DMS153 treated with DMSO at 0.1 percent for 48 hours (cell line): Measurements from ENCODE around the gene LRRFIP2.
"Not testable (repeated sequence)": the region's sequence is repeated elsewhere in the genome, so short reads cannot be mapped to it uniquely, and the experiment has no call there.

ENCODE experiments used
- DNase-seq: peaks from one replicate; lab custom pipeline; 2025; ENCODE audit not compliant: unreplicated experiment; lab: John Stamatoyannopoulos, UW

The LRRFIP2 gene

DNA sequence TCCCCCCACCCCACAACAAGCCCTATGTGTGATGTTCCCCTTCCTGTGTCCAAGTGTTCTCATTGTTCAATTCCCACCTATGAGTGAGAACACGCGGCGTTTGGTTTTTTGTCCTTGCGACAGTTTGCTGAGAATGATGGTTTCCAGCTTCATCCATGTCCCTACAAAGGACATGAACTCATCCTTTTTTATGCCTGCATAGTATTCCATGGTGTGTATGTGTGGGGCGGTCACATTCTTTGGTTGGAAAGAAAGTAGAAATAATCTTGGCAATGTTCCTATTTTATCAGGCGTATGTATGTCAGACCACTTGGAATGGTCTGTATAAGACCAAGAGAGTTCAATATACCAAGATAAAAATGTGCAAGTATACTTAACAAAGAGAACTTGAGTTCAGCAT lies 52.3 kb downstream of the LRRFIP2 start:
- not testable (repeated sequence) for DNase-seq

DNA sequence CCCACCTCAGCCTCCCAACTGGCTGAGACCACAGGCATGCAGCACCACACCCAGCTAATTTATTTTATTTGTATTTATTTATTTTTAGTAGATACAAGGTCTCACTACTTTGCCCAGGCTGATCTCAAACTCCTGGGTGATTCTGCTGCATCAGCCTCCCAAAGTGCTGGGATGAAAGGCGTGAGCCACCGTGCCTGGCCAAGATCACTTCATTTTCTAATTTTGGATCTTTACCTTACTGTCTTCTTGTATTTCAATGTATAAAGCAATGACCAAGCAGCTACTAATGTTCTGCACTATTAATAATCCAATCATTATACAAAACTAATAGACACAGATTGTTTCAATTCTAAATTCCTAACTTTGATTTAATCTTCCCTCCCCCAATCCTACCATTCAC lies 56.2 kb downstream of the LRRFIP2 start:
- DNase-seq, result no peak

DNA sequence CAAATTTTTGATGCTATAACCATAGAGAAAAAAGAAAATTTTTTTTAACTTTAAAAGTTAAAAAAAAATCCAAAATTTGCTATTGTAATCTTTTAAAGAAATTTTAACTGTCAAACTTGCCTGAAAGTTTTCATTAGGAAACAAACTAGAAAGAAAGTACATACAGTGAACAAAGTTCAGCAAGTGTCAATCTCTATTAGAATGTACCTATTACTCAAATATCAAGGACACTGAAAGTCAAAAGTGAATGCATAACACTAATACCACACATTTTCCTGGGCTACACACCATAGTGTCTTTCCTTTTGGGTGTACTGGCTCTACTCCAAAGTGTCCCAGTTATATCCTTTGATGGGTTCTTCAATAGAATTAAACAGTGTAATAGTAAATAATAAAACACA lies 56.8 kb downstream of the LRRFIP2 start:
- no peak for DNase-seq

DNA sequence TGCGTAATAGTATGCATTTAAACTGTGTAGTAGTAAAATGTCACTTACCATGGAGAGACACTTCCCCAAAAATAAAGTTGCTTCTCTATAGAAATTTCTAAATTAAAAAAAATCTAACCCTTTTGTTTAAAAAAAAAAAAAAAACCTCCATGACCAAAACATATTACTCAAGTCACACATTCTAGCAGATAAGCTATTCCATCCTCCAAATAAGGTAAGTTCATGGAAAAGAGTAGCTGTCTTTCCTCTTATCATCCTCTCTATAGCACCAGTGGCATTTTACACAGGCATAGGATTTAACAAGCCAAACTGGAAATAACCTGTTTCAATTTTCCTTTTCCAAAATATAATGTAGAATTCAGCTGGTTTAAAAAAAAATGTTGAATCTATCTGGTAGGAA lies 57.4 kb downstream of the LRRFIP2 start:
- no peak for DNase-seq

DNA sequence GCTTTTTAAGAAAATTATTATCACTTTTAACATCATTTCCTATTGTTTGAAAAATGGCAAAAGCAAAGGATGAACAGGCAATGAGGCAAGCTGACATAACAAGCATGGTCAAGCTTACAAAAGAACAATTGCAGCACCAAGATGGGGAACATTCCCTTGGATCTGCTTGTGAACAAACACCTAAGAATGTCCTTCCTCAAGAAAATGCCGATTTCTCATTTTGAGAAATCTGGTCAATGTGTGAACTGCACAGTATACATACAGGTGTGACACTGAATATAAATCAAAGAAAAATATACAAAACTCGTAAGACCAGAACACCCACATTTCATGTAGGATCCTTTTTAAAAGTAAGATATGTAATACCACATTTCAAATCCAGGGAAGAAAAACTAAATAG lies 58.9 kb downstream of the LRRFIP2 start:
- no peak for DNase-seq

DNA sequence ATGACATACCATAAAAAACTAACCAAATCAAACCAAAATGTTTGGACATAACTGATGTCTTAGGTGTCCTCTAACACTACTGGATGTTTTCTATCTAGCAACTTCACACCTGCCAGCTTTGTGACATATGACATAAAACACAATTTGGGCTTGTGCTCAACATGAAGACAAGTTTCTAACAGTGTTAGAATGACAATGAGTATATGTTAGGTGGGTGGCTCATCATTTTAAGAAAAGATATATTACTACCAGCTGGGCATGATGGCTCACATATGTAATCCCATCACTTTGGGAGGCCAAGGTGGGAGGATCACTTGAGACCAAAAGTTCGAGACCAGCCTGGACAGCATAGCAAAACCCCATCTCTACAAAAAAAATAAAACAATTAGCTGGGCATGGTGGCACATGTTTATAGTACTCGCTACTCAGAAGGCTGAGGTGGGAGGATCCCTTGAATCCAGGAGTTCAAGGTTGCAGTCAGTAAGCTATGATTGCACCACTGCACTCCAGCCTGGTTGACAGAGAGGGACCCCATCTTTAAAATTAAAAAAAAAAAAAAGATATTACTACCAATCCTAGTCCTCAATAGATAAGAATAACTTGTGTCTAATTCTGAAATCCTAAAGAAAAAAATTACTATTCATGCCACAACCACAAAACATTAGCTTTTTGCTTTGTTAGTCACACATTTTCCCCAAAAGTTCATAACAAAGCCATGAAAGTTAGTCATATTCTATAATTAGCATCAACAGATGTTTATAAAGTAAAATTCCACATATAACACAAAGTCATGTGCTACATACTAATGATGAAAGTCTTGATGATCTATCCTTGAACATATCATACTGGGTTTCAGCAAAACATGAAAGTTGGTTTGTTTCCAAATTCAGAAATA lies 59.9 kb downstream of the LRRFIP2 start:
- no peak for DNase-seq

DNA sequence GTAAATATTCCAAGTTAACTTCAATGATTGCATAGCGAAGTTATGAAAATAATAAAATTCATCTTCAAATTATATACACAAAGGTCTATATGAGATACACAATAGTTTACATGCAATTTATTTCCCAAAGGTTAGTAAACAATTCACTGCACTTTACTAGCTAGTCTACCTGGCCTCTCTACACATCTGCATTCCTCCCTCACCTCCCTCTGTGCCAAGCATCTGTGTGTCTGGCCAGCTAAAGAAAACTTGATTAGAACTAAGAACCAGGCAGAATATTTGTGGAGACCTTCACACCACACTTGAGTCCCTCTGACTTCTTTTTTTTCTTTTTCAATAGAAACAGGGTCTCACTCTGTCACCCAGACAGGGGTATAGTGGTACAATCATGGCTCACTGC lies 61.4 kb downstream of the LRRFIP2 start:
- DNase-seq, result no peak

DNA sequence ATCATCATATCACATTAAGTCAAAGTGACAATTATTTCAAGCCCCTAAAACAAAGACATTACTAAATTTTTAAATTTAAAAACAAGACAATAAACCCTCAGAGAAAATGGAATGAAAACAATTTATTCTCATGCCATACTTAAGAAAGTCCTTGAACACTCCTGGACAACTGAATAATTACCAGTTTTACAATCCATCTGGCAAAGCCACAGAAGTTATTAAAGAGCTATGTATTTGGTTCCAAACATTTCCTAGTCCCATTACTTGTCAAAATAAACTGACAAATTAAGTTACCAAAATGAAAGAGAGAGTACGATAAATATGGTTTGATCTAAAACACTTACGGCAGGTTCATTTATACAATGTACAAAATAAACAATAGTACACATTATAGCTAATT lies 63.2 kb downstream of the LRRFIP2 start:
- DNase-seq, result no peak

DNA sequence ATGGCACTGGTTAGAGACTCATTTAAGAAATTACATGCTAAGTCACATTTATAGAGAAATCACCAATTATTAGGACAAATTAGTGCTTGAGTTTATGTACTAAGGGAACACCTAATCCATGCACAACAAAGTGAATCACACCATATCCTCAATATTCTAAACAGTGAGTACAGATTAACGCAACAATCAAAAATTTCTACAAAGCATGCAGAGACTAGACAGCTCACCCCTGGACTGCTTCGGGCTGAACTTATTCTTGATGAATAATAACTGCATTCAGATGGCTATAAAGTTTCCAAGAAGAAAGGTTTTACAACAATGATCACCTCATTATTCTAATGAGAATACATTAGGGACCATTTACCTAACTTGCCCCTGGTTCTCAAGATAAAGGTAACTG lies 66.5 kb downstream of the LRRFIP2 start:
- no peak for DNase-seq

DNA sequence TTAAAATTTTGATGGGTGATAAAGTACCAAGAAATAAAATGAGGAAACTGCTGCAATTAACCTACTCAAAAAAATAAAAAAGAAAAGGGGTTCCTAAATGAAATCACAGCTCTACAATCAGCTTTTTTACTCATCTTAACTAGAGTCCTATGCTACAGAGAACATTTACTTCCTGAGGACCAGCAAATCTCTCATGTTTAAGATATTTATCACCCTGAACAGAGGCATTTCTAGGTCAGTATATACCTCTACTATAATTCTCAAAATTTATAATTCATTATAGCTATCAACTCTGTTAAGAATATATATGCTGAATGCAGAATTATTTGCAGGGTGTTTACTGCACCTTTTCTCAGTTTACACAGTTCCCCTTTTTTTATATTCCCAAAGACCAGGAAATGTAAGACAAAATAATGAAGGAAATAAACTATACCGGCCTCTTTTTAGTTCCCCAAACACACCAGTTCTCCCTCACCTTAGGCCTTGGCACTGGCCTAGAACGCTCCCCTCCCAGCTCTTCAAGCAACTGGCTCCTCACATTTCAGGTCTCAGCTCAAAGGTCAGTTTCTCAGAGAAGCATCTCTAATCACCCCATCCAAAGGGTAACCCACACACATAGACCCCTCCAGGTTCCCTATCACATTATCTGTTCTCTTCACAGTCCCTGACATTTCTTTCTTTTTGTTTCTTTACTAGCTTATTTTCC lies 71.1 kb downstream of the LRRFIP2 start:
- DNase-seq, result no peak

DNA sequence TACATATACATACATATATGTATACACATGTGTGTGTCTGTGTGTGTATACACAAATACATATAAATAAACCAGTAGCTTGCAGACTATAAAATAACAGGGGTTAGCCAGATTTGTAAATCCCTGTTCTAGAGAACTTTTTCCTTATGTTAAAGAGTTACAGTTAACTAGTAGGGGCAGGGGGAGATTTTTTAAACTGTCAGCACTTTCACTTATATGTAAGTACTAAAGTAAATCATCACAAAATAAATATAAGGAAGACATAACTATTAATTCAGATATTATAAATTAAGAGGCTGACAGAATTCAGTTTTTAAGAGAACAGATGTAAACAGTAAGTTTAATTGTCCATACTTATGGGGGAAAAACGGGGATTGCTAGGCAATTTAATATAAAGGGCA lies 74.0 kb downstream of the LRRFIP2 start:
- no peak for DNase-seq

DNA sequence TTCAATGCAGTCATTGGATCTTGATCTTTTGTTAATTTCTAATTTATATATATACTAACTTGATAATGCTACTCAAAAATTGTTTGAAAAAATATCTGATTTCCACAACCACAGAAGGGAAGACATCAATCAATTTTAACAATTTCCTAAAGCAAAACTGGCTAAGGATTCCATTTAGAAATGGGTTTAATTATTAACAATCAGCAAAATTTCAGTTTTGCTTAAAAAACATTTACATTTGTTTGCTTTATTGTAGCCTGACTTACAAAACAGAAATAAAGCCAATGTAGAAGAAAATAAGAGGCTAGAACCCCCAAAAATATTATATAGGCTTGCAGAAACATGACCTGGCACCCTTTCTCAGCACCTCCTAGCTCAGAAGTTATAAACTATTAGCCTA lies 74.9 kb downstream of the LRRFIP2 start:
- no peak for DNase-seq

DNA sequence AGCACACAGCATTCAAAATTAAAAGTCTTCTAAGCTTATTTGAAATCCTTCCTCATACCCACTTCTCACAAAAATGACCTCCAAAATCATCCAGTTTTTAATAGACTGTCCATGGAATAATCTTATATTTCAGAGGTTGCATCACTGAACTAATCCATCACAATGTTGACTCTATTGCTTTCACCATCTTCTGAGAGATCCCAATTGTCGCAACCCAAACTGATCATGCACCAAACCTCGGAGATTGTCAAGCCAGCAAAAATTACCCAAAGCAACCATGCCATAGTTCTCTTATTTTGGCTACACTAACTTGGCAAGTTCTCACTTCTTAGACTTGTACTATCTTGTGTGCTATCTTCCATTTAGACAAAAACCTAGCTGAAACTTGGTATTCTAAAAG lies 75.5 kb downstream of the LRRFIP2 start:
- no peak for DNase-seq

DNA sequence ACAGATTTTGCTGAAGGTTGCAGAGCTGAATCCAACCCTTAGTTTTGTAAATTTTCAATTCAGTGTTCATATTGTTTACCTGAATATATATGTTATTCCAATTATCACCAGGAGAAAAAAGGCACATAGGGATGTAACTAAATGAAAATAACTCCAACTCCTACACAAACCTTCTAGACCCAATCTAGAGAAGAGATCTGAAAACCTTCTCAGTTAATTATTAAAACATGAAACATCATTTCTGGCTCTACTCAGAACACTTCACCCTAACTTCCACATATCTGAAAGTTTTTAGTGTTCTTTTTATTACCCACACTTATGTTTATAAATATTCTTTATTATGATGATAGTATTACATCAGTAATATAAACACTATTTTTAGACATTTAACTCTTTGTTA lies 76.6 kb downstream of the LRRFIP2 start:
- no peak for DNase-seq

DNA sequence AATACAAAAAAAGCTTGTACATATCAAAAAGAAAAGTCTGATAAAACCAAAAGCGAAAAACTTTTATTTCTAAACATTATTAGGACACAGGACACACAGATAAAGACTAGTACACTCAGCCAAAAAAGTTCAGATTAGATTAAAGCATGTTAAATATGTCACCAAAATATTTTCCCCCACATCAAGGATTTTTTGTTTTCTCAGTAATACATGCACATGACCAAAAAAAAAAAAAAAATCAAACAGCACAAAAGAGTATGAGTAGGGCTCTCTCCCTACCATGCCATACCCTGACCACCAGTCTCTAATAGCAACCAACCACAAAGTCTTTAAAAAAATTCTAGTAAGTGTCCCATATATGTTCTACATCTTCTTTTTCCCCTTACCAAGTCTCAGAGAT lies 77.4 kb downstream of the LRRFIP2 start:
- DNase-seq, result no peak

DNA sequence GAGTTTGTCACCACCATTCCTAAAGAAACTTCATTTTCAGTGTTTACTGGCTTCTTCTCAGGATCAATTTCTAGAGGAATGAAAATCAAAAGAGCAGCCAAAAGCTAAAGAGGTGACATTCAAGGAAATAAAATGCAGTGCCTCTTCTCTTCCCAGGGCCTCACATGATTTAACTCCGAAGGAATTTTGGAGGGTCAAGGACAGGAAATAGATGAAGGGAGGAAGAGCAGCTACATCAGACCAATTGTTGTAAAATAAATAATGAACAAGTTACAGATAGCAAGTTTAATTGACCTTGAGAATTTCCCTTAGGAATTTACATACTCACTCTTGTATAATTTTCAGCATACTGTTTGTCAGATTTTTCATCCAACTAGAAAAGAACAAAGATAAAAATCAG lies 78.1 kb downstream of the LRRFIP2 start:
- DNase-seq, result no peak

DNA sequence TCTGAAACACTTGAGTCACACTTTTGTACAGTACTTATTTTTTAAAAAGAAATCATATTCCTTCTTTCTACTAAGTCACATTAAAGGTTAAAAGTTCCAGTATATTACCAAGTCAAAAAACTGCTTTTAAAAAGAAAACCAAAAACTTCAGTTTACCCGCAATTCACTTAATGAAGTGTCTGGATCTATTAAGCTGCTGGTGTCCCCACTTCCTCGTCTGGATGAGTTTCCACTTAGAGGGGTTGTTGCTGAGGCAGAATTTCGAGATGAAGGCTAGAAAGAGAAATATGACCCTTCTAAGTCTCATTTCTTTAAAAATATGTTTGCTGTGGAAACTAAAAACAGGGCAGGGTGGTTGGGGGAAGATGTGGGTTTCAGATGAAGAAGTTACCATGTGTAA lies 79.7 kb downstream of the LRRFIP2 start:
- DNase-seq, result no peak

DNA sequence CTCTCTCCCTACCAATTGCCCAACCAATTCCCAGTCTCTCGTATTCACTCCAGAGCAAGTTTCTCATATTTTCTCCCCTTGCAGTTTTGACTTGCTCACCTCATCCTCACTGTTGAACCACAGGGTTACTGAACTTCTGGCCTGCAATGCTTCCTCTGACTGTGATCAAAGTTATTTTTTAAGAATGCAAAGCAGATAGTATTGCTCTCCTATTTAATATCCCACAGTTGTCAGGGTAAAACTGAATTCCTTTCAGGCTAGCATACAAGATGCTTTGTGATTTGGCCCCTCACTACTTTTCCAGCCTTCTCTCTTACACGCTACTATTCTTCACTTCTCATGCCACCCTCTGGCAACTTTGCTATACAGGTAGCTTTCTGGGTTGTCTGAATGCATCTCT lies 80.9 kb downstream of the LRRFIP2 start:
- no peak for DNase-seq

DNA sequence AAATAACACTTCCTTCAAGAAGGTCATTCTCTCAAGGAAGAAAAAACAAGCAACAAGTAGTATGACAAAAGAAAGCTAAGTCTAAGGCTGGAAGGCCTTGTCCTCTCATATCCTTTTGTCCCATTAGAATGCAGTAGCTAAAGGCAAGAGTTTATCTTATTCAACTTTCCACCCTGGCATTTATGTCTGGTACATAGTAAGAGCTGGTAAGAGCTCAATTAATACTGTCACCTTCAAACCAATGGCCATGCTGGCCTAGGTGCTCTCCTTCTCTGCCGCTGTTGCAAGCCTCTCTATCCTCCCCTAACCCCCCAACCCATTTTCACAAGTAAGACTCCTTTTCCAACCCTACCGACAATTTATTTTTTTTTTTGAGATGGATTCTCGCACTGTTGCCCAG lies 81.9 kb downstream of the LRRFIP2 start:
- no peak for DNase-seq

DNA sequence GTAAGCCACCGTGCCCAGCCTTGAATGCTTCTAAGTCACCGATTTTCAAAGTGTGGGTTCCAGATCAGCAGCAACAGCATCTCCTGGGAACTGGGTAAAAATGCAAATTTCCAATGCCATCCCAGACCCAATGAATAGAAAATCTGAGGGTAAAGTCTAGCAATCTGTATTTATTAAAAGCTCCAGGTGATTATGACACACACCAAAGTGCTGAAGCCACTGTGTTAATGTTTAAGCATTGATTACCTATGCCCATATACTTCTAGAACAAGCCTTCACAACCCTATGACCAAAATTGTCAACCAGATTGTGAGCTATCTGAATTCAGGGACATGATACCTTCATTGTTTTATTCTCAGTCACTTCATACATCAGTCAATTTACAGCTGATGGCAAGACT lies 86.5 kb downstream of the LRRFIP2 start:
- no peak for DNase-seq

DNA sequence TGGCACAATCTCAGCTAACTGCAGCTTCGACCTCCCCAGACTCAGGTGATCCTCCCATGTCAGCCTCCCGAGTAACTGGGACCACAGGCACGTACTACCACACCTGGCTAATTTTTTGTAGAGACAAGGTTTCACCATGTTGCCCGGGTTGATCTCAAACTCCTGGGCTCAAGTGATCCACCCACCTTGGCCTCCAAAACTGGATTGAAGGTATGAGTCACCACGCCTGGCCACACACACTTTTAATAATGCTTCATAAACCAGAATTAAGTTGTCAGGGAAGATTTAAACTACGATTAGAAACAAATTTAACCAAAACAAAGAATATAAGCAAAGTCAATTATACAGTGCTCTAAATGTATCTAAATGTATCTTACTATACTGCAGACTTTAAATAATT lies 87.5 kb downstream of the LRRFIP2 start:
- DNase-seq, result no peak

DNA sequence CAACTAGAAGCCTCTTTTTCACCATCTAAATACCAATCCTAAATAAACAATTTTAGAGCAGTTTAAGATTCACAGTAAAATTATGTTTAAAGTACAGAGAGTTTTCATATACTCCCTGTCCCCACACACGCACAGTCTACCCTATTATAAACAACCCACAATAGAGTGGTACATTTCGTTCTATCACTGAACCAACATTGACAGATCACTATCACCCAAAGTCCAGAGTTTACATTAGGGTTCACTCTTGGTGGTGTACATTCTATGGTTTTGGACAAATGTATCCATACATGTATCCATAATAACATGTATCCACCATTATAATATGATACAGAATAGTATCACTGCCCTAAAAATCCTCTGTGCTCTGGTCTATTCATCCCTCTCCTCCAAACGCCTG lies 92.1 kb downstream of the LRRFIP2 start:
- DNase-seq, result no peak

DNA sequence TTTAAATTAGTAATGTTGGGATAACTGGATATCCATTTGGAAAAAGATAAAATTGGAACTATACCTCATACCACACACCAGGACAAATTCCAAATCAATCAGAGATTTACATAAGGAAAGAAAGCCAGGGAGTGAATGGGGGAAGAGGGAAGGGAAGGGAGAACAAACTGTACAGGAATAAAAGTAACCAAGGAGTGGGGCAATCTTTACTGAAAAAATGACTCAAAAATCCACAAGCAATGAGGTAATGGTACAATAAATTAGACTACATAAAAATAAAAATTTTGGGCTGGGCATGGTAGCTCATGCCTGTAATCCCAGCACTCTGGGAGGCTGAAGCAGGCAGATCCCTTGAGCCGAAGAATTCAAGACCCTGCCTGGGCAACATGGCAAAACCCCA lies 98.4 kb downstream of the LRRFIP2 start:
- no peak for DNase-seq
